ENCODE results near the gene CIRBP. TPM values are rescaled to one million over a fixed set of nuclear protein-coding genes. Genes with fewer than 3 reads are reported as not detected.

CIRBP gene
- total and polyA plus RNA-seq, 7 donors: 129 to 1,004 (median 602) TPM

GRCh38 chr19:1270854-1271527 lies 1.9 kb downstream of the CIRBP start:
- H3K4me1 ChIP-seq: peaks cover 0 to 85% (median 83%) of the 10 kb centered on the region in 4 donors
- WGBS, 2 donors: 51 to 73% methylated on average over 26 of the region's 26 CpGs
- peaks cover 35 to 42% (median 41%) of the 10 kb centered on the region in 4 donors for H3K36me3 ChIP-seq
- peak overlapping the region; percentile 94 to 100 (median 97) for H3K27ac ChIP-seq
- intact Hi-C loops (cut with DNase I): no loop called here
- peak overlapping the region; percentile 9 to 94 (median 74) for H3K4me3 ChIP-seq
- H3K9me3 ChIP-seq: no peaks in the 10 kb centered on the region
- H3K27me3 ChIP-seq: no peaks in the 10 kb centered on the region
- no peak for TF ChIP-seq POLR2A (IDR thresholded peaks at IDR 0.05)
- TF ChIP-seq EP300 (IDR thresholded peaks at IDR 0.05): no peak
- no peak for TF ChIP-seq CTCF (IDR thresholded peaks at IDR 0.05)
- no peak for TF ChIP-seq POLR2AphosphoS5 (IDR thresholded peaks at IDR 0.05)
- DNase-seq: no peak

GRCh38 chr19:1271528-1272422 lies 2.6 kb downstream of the CIRBP start:
- no peaks in the 10 kb centered on the region for H3K9me3 ChIP-seq
- no peaks in the 10 kb centered on the region for H3K27me3 ChIP-seq
- peaks cover 0 to 85% (median 83%) of the 10 kb centered on the region in 4 donors for H3K4me1 ChIP-seq
- DNase-seq: peak; percentile 74
- peak overlapping the region; percentile 94 to 100 (median 97) for H3K27ac ChIP-seq
- TF ChIP-seq POLR2AphosphoS5 (IDR thresholded peaks at IDR 0.05): no peak
- TF ChIP-seq POLR2A (IDR thresholded peaks at IDR 0.05): no peak
- TF ChIP-seq CTCF (IDR thresholded peaks at IDR 0.05): no peak
- TF ChIP-seq EP300 (IDR thresholded peaks at IDR 0.05): no peak
- H3K36me3 ChIP-seq: peaks cover 35 to 42% (median 41%) of the 10 kb centered on the region in 4 donors
- WGBS, 2 donors: 76 to 84% methylated on average over 37 of the region's 37 CpGs
- intact Hi-C loops (cut with DNase I): no loop called here
- peak overlapping the region; percentile 9 to 94 (median 74) for H3K4me3 ChIP-seq

GRCh38 chr19:1272423-1273262 lies 3.5 kb downstream of the CIRBP start:
- Histone ChIP-seq H3K27ac (peak overlapping the region; percentile 94 to 100 (median 97)), H3K9me3 (no peaks in the 10 kb centered on the region), H3K4me3 (peak overlapping the region in 3 of 4 donors; percentile 61 to 94 (median 86)), H3K36me3 (peaks cover 35 to 47% (median 41%) of the 10 kb centered on the region in 4 donors), H3K4me1 (peaks cover 0 to 79% (median 77%) of the 10 kb centered on the region in 4 donors), H3K27me3 (no peaks in the 10 kb centered on the region)
- intact Hi-C loops (cut with DNase I): no loop called here
- 71 to 75% methylated on average over 33 of the region's 33 CpGs for WGBS, 2 donors
- peak in 1 of 4 donors; percentile 27 for TF ChIP-seq POLR2AphosphoS5 (IDR thresholded peaks at IDR 0.05)
- no peak for TF ChIP-seq POLR2A (IDR thresholded peaks at IDR 0.05)
- TF ChIP-seq EP300 (IDR thresholded peaks at IDR 0.05): peak in 2 of 4 donors; percentile 33 to 74
- TF ChIP-seq CTCF (IDR thresholded peaks at IDR 0.05): no peak
- DNase-seq: no peak

GRCh38 chr19:1273263-1274041 lies 4.3 kb downstream of the CIRBP start:
- peaks cover 35 to 48% (median 41%) of the 10 kb centered on the region in 4 donors for H3K36me3 ChIP-seq
- H3K4me3 ChIP-seq: peak overlapping the region in 1 of 4 donors; percentile 9
- DNase-seq: no peak
- 87 to 88% methylated on average over 25 of the region's 25 CpGs for WGBS, 2 donors
- H3K4me1 ChIP-seq: peaks cover 0 to 71% (median 69%) of the 10 kb centered on the region in 4 donors
- peak overlapping the region; percentile 94 to 100 (median 97) for H3K27ac ChIP-seq
- no peak for TF ChIP-seq EP300 (IDR thresholded peaks at IDR 0.05)
- TF ChIP-seq CTCF (IDR thresholded peaks at IDR 0.05): no peak
- no peaks in the 10 kb centered on the region for H3K27me3 ChIP-seq
- intact Hi-C loops (cut with DNase I): no loop called here
- no peaks in the 10 kb centered on the region for H3K9me3 ChIP-seq
